ENCODE measurements around the gene NTSR1. TPM values are rescaled to one million over a fixed set of nuclear protein-coding genes. Genes with fewer than 3 reads are reported as not detected.

NTSR1 gene
- total and polyA plus RNA-seq, 2 of the 13 experiments (the other 11 are each of a cell fraction or from before 2014, with no cell fraction given): 0.09 to 0.12 TPM

- TF ChIP-seq IRF9 (CRISPR knock-in tag; IDR thresholded peaks at IDR 0.05; ENCODE audit: borderline replicate concordance) (peak; percentile 56; the same call in 1 of the 2 replicates), ZNF850 (CRISPR knock-in tag; conservative IDR thresholded peaks at IDR 0.05) (no peak), ZNF761 (CRISPR knock-in tag; conservative IDR thresholded peaks at IDR 0.05) (no peak), THAP9 (CRISPR knock-in tag; IDR thresholded peaks at IDR 0.05; ENCODE audit: borderline replicate concordance) (no peak), KDM3A (CRISPR knock-in tag; IDR thresholded peaks at IDR 0.05; ENCODE audit: low read depth) (no peak), ZNF263 (CRISPR knock-in tag; IDR thresholded peaks at IDR 0.05) (no peak), ZNF546 (CRISPR knock-in tag; conservative IDR thresholded peaks at IDR 0.05) (no peak), ZNF883 (CRISPR knock-in tag; IDR thresholded peaks at IDR 0.05; ENCODE audit: not compliant biosample characterization) (no peak), CBX5 (CRISPR knock-in tag; IDR thresholded peaks at IDR 0.05; ENCODE audit: borderline replicate concordance) (no peak), RELA (CRISPR knock-in tag; IDR thresholded peaks at IDR 0.05) (no peak), ZNF687 (CRISPR knock-in tag; IDR thresholded peaks at IDR 0.05) (peak; percentile 64), SNAPC2 (CRISPR knock-in tag; IDR thresholded peaks at IDR 0.05) (0 out of 2 replicates have a peak, but pooled peaks have one; percentile 35), PRMT3 (CRISPR knock-in tag; IDR thresholded peaks at IDR 0.05; ENCODE audit: borderline replicate concordance, low read depth) (no peak), ZFP82 (CRISPR knock-in tag; IDR thresholded peaks at IDR 0.05; ENCODE audit: borderline replicate concordance) (no peak), EED (CRISPR knock-in tag; IDR thresholded peaks at IDR 0.05) (0 out of 2 replicates have a peak, but pooled peaks have one; percentile 34), KAT8 (CRISPR knock-in tag; IDR thresholded peaks at IDR 0.05) (no peak)
Measured at GRCh38 chr20:62665153-62665754, 43.4 kb upstream of the NTSR1 start (continued).
